Measurements from ENCODE around the gene FRY. TPM values are rescaled to one million over a fixed set of nuclear protein-coding genes. Genes with fewer than 3 reads are reported as not detected.
A peak's percentile ranks its signal among the peaks of the same experiment; 100 is the strongest.

The FRY gene
- total RNA-seq, 1 experiment from 2014 or later = 1.7 TPM

- DNase-seq (ENCODE audit: low read depth) = no peak
Observed at GRCh38 chr13:32309312-32310133, 277.9 kb downstream of the FRY start.

GRCh38 chr13:32310134-32310706, 278.6 kb downstream of the FRY start:
- DNase-seq (ENCODE audit: low read depth) = peak; percentile 58

GRCh38 chr13:32311188-32311897, 279.8 kb downstream of the FRY start:
- no peak for DNase-seq (ENCODE audit: low read depth)

- DNase-seq (ENCODE audit: low read depth) = peak; percentile 55
Observed at GRCh38 chr13:32314271-32315237, 283.0 kb downstream of the FRY start.

GRCh38 chr13:32315238-32316027, 283.9 kb downstream of the FRY start, which contains the start of the genes BRCA2 and ZAR1L:
TSS of gene BRCA2 (plus strand) at chr13:32315508. CDS start at chr13:32316461, 953 bp downstream.
TSS of gene ZAR1L (minus strand) at chr13:32315363. CDS start at chr13:32311925, 3,438 bp downstream.
- peak; percentile 88 for DNase-seq (ENCODE audit: low read depth)

- DNase-seq (ENCODE audit: low read depth) = no peak
Observed at GRCh38 chr13:32316028-32316339, 284.4 kb downstream of the FRY start.

GRCh38 chr13:32316501-32316900, 284.9 kb downstream of the FRY start:
- peak; percentile 9 for DNase-seq (ENCODE audit: low read depth)

GRCh38 chr13:32317716-32318465, 286.3 kb downstream of the FRY start:
- no peak for DNase-seq (ENCODE audit: low read depth)

GRCh38 chr13:32320528-32320927, 289.0 kb downstream of the FRY start:
- no peak for DNase-seq (ENCODE audit: low read depth)

- peak; percentile 33 for DNase-seq (ENCODE audit: low read depth)
Observed at GRCh38 chr13:32323912-32324311, 292.3 kb downstream of the FRY start.

- DNase-seq (ENCODE audit: low read depth) = peak; percentile 71
Observed at GRCh38 chr13:32330441-32330840, 298.9 kb downstream of the FRY start.

- no peak for DNase-seq (ENCODE audit: low read depth)
Observed at GRCh38 chr13:32334671-32335070, 303.1 kb downstream of the FRY start.

- no peak for DNase-seq (ENCODE audit: low read depth)
Observed at GRCh38 chr13:32340914-32341313, 309.3 kb downstream of the FRY start.

- DNase-seq (ENCODE audit: low read depth) = no peak
Observed at GRCh38 chr13:32347651-32348050, 316.1 kb downstream of the FRY start.

Measured in RPMI7951 (cell line).